Fibroblast of peridontal ligament (primary cell): ENCODE results near the gene TUBA4B.

Experiments
- DNase-seq: peaks from one replicate; pipeline ENCODE4 v3.0.0-alpha.2; 2010; ENCODE audit errors: extremely low read depth

Gene TUBA4B

GRCh38 chr2:219252900-219253752 lies at the start of gene TUBA4B:
Gene TUBA4B, plus strand, starts transcription at chr2:219253243. Its CDS starts 165 bp downstream, at chr2:219253408.
- DNase-seq = no peak

- DNase-seq = no peak
Observed at GRCh38 chr2:219204425-219205164, 48.4 kb upstream of the TUBA4B start.

GRCh38 chr2:219205165-219205538 lies 47.9 kb upstream of the TUBA4B start:
- DNase-seq = no peak

- no peak for DNase-seq
Observed at GRCh38 chr2:219205981-219206327, 47.1 kb upstream of the TUBA4B start.

GRCh38 chr2:219206328-219207133 lies 46.5 kb upstream of the TUBA4B start, which contains the start of gene ZFAND2B:
Gene ZFAND2B, plus strand, starts transcription at chr2:219206782. Its CDS starts 206 bp downstream, at chr2:219206988.
- peak; percentile 84 for DNase-seq

GRCh38 chr2:219207134-219207883 lies 45.7 kb upstream of the TUBA4B start:
- no peak for DNase-seq

- peak; percentile 59 for DNase-seq
Observed at GRCh38 chr2:219207884-219208740, 44.9 kb upstream of the TUBA4B start.

- DNase-seq = no peak
Observed at GRCh38 chr2:219209236-219210195, 43.5 kb upstream of the TUBA4B start.

- no peak for DNase-seq
Observed at GRCh38 chr2:219210196-219210885, 42.7 kb upstream of the TUBA4B start.

GRCh38 chr2:219210886-219211362 lies 42.1 kb upstream of the TUBA4B start:
- DNase-seq = no peak

- no peak for DNase-seq
Observed at GRCh38 chr2:219213026-219213415, 40.0 kb upstream of the TUBA4B start.

GRCh38 chr2:219213486-219214071 lies 39.5 kb upstream of the TUBA4B start:
- no peak for DNase-seq

GRCh38 chr2:219214141-219214540 lies 38.9 kb upstream of the TUBA4B start:
- DNase-seq = no peak

GRCh38 chr2:219214786-219215185 lies 38.3 kb upstream of the TUBA4B start:
- no peak for DNase-seq

GRCh38 chr2:219215871-219216534 lies 37.0 kb upstream of the TUBA4B start:
- DNase-seq = no peak

- no peak for DNase-seq
Observed at GRCh38 chr2:219216535-219216915, 36.5 kb upstream of the TUBA4B start.

GRCh38 chr2:219218217-219218731 lies 34.8 kb upstream of the TUBA4B start:
- DNase-seq = no peak
